ENCODE results near the gene FAT3.

GRCh38 chr11:92199991-92200390, 24.6 kb upstream of the FAT3 start:
- no peak for TF ChIP-seq CTCF (conservative IDR thresholded peaks at IDR 0.05)
- TF ChIP-seq EZH2 (IDR thresholded peaks at IDR 0.05; ENCODE audit: low read depth), result no peak

Measured in PC-9 (cell line).